Left hindlimb (tissue), 1 donor: Measurements from ENCODE around the gene SH3RF3.

Experiments used
- DNase-seq: peaks from one replicate; pipeline ENCODE4 v3.0.0-alpha.2; 2018

The SH3RF3 gene

GRCh38 chr2:109266998-109267854 is 138.2 kb downstream of the SH3RF3 start:
- no peak for DNase-seq

GRCh38 chr2:109268916-109269315 is 139.9 kb downstream of the SH3RF3 start:
- DNase-seq: no peak

- DNase-seq: peak; percentile 29
Observed at GRCh38 chr2:109269706-109270504, 140.9 kb downstream of the SH3RF3 start.

GRCh38 chr2:109270505-109271312 is 141.7 kb downstream of the SH3RF3 start:
- peak; percentile 63 for DNase-seq

- peak; percentile 3 for DNase-seq
Observed at GRCh38 chr2:109271920-109272319, 142.9 kb downstream of the SH3RF3 start.

GRCh38 chr2:109272461-109272860 is 143.5 kb downstream of the SH3RF3 start:
- DNase-seq: peak; percentile 61

GRCh38 chr2:109275120-109276012 is 146.4 kb downstream of the SH3RF3 start:
- DNase-seq: no peak

GRCh38 chr2:109277406-109277805 is 148.4 kb downstream of the SH3RF3 start:
- no peak for DNase-seq

GRCh38 chr2:109279243-109279860 is 150.3 kb downstream of the SH3RF3 start:
- DNase-seq: peak; percentile 52

GRCh38 chr2:109280804-109281203 is 151.8 kb downstream of the SH3RF3 start:
- DNase-seq: no peak

GRCh38 chr2:109282360-109282759 is 153.4 kb downstream of the SH3RF3 start:
- DNase-seq: no peak

- DNase-seq: no peak
Observed at GRCh38 chr2:109282865-109283264, 153.9 kb downstream of the SH3RF3 start.

- peak; percentile 84 for DNase-seq
Observed at GRCh38 chr2:109284826-109285225, 155.8 kb downstream of the SH3RF3 start.

GRCh38 chr2:109285244-109285651 is 156.2 kb downstream of the SH3RF3 start:
- DNase-seq: no peak

GRCh38 chr2:109287413-109287812 is 158.4 kb downstream of the SH3RF3 start:
- no peak for DNase-seq

GRCh38 chr2:109287838-109288237 is 158.8 kb downstream of the SH3RF3 start:
- DNase-seq: no peak

- no peak for DNase-seq
Observed at GRCh38 chr2:109288544-109289368, 159.8 kb downstream of the SH3RF3 start.

GRCh38 chr2:109289504-109290222 is 160.7 kb downstream of the SH3RF3 start:
- no peak for DNase-seq

GRCh38 chr2:109290887-109291643 is 162.1 kb downstream of the SH3RF3 start:
- DNase-seq: peak; percentile 68
